ENCODE data around the gene RDH8.

DNA sequence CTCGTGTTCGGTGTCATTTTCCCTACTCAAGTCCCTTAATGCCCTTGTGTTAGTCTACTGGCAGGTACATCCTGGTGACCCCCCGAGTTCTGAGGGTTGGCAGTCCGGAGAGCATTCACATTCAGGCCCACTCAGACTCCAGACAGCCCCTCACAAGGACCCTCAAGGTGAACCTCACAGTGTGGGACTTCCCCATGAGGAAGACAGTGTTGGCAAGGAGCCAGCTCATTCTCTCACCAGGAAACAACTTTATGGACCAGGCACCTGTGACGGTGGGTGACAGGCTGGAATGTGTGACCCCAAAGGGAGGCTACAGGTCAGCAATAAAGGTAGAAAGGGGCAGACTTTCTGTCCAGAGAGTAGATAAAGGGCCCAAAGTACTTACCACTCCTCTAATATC, 24.5 kb downstream of the RDH8 start:
- TF ChIP-seq, protein P1, sequence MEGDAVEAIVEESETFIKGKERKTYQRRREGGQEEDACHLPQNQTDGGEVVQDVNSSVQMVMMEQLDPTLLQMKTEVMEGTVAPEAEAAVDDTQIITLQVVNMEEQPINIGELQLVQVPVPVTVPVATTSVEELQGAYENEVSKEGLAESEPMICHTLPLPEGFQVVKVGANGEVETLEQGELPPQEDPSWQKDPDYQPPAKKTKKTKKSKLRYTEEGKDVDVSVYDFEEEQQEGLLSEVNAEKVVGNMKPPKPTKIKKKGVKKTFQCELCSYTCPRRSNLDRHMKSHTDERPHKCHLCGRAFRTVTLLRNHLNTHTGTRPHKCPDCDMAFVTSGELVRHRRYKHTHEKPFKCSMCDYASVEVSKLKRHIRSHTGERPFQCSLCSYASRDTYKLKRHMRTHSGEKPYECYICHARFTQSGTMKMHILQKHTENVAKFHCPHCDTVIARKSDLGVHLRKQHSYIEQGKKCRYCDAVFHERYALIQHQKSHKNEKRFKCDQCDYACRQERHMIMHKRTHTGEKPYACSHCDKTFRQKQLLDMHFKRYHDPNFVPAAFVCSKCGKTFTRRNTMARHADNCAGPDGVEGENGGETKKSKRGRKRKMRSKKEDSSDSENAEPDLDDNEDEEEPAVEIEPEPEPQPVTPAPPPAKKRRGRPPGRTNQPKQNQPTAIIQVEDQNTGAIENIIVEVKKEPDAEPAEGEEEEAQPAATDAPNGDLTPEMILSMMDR (optimal IDR thresholded peaks at IDR 0.05 in 1 of 3, IDR thresholded peaks at IDR 0.05 in 1 of 3, conservative IDR thresholded peaks at IDR 0.05 in 1 of 3; ENCODE audit: extremely low read depth in 1 of 3, insufficient read depth in 2 of 3, low read length in 3 of 3): no peak
- no peak for TF ChIP-seq EZH2 (IDR thresholded peaks at IDR 0.05; ENCODE audit: low read length)

All from keratinocyte (primary cell).